ENCODE results near the gene SMARCD1.
A peak's percentile ranks its signal among the peaks of the same experiment; 100 is the strongest.

SMARCD1 gene

GRCh38 chr12:50084775-50085614 lies at the start of gene SMARCD1:
TSS of gene SMARCD1 (plus strand) at chr12:50085342. CDS start at chr12:50085370, 28 bp downstream.
- peaks cover 13% of the 10 kb centered on the region for H3K36me3 ChIP-seq (ENCODE audit: control insufficient read depth, insufficient read depth, low read length)
- H3K27me3 ChIP-seq (replicated peaks; ENCODE audit: control insufficient read depth, insufficient read depth, low read length): no peaks in the 10 kb centered on the region; the same call in 1 of the 2 replicates
- DNase-seq (ENCODE audit: extremely low read depth, insufficient read length): peak; percentile 92
- TF ChIP-seq CTCF (IDR thresholded peaks at IDR 0.05; ENCODE audit: insufficient read depth, low read length, poor library complexity, severe bottlenecking): peak; percentile 90
- H3K4me3 ChIP-seq (replicated peaks; ENCODE audit: low read depth, low read length): peak within 1 kb of the TSS; percentile 69

DNA sequence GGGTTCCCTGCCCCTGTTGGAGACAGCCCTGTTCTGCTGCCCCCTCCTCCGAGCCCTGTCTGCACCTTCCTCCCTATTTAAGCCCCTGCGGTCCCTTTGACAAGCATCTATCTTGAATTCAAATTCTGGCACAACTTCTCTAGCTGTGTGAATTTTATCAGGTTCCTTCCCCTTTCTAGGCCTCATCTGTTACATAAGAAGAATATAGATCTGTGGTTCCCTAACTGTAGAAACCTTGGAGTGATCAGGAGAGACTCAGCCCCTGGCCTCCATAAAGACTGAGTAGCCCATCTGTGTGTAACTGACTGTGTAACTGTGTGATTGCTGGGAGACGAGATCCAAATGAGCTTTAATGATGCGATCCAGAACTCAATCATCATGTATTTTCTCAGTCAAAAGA lies 46.8 kb upstream of the SMARCD1 start:
- no peaks in the 10 kb centered on the region for H3K27me3 ChIP-seq (replicated peaks; ENCODE audit: control insufficient read depth, insufficient read depth, low read length)
- no peak for DNase-seq (ENCODE audit: extremely low read depth, insufficient read length)
- no peaks in the 10 kb centered on the region for H3K36me3 ChIP-seq (ENCODE audit: control insufficient read depth, insufficient read depth, low read length)
- H3K4me3 ChIP-seq (replicated peaks; ENCODE audit: low read depth, low read length): no peak overlapping the region
- no peak for TF ChIP-seq CTCF (IDR thresholded peaks at IDR 0.05; ENCODE audit: insufficient read depth, low read length, poor library complexity, severe bottlenecking)

DNA sequence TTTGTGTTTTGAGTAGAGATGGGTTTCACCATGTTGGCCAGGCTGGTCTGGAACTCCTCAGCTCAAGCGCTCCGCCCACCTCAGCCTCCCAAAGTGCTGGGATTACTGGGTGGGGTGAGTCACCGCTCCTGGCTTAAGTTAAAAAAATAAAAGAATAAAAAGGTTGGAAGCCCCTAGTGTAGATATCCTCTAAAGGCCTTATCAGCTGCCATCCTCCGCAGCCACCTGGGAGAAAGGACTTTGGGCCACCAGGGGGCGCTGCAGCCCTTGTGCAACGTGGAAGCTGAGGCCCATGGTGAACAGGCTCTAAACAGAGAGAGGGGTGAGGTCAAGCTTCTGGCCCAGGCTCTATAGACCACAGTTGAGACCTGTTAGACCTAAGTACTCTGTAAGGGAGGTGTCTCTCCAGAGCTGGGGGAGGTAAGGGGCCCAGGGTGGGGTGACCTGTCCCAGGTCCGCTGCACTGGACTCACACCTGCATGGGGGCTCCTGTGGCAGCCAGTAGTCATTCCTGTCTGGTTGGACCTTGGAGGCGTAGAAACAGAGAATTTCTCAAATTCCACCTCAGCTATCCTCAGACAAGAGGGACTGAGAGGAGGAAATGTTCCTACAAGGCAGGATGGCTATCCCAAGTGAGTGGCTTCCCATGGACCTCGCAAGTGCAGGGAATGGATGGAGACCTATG lies 45.8 kb upstream of the SMARCD1 start:
- peak; percentile 63 for DNase-seq (ENCODE audit: extremely low read depth, insufficient read length)
- TF ChIP-seq CTCF (IDR thresholded peaks at IDR 0.05; ENCODE audit: insufficient read depth, low read length, poor library complexity, severe bottlenecking): peak; percentile 97
- no peak overlapping the region for H3K4me3 ChIP-seq (replicated peaks; ENCODE audit: low read depth, low read length)
- no peaks in the 10 kb centered on the region for H3K36me3 ChIP-seq (ENCODE audit: control insufficient read depth, insufficient read depth, low read length)
- H3K27me3 ChIP-seq (replicated peaks; ENCODE audit: control insufficient read depth, insufficient read depth, low read length): no peaks in the 10 kb centered on the region

- DNase-seq (ENCODE audit: extremely low read depth, insufficient read length): no peak
- Histone ChIP-seq H3K27me3 (replicated peaks; ENCODE audit: control insufficient read depth, insufficient read depth, low read length) (no peaks in the 10 kb centered on the region), H3K36me3 (ENCODE audit: control insufficient read depth, insufficient read depth, low read length) (no peaks in the 10 kb centered on the region), H3K4me3 (replicated peaks; ENCODE audit: low read depth, low read length) (no peak overlapping the region)
- no peak for TF ChIP-seq CTCF (IDR thresholded peaks at IDR 0.05; ENCODE audit: insufficient read depth, low read length, poor library complexity, severe bottlenecking)
These were observed 44.5 kb upstream of the SMARCD1 start for GRCh38 chr12:50040657-50041056.

GRCh38 chr12:50041062-50041860 lies 43.9 kb upstream of the SMARCD1 start:
- Histone ChIP-seq H3K4me3 (replicated peaks; ENCODE audit: low read depth, low read length) (no peak overlapping the region), H3K27me3 (replicated peaks; ENCODE audit: control insufficient read depth, insufficient read depth, low read length) (no peaks in the 10 kb centered on the region), H3K36me3 (ENCODE audit: control insufficient read depth, insufficient read depth, low read length) (no peaks in the 10 kb centered on the region)
- TF ChIP-seq CTCF (IDR thresholded peaks at IDR 0.05; ENCODE audit: insufficient read depth, low read length, poor library complexity, severe bottlenecking): no peak
- DNase-seq (ENCODE audit: extremely low read depth, insufficient read length): no peak
